RWPE2 (cell line): ENCODE data around the gene STX12.
"Not testable (repeated sequence)": the region's sequence is repeated elsewhere in the genome, so short reads cannot be mapped to it uniquely, and the experiment has no call there.

Experiments used
- ATAC-seq: fragments of 200-7000 bp; cut with Tn5 transposase; 3 replicates; pipeline ENCODE4 v1.9.1; 2021; ENCODE audit warnings: low read depth
- DNase-seq: peaks from one replicate; pipeline ENCODE4 v3.0.0-alpha.2; 2020; ENCODE audit warnings: low spot score
- H3K27ac ChIP-seq: fragments of 450-650 bp; 2 replicates; pipeline ENCODE4 v1.5.1; 2017; ENCODE audit warnings: mild to moderate bottlenecking; ENCODE audit not compliant: poor library complexity, severe bottlenecking
- H3K27me3 ChIP-seq: fragments of 250-450 bp; sonication (Bioruptor Pico); 2 replicates; pipeline ENCODE4 v1.5.1; 2021; ENCODE audit warnings: mild to moderate bottlenecking, moderate library complexity; ENCODE audit not compliant: insufficient read depth, poor library complexity, severe bottlenecking
- H3K36me3 ChIP-seq: fragments of 250-450 bp; sonication (Bioruptor Pico); 2 replicates; pipeline ENCODE4 v1.5.1; 2020; ENCODE audit warnings: low read depth, mild to moderate bottlenecking, moderate library complexity
- H3K4me1 ChIP-seq: fragments of 250-450 bp; sonication (Bioruptor Pico); 2 replicates; pipeline ENCODE4 v1.5.1; 2021; ENCODE audit warnings: mild to moderate bottlenecking, moderate library complexity; ENCODE audit not compliant: insufficient read depth, poor library complexity, severe bottlenecking
- H3K4me3 ChIP-seq: fragments of 250-450 bp; sonication (Bioruptor Pico); 2 replicates; pipeline ENCODE4 v1.5.1; 2021; ENCODE audit warnings: mild to moderate bottlenecking, moderate library complexity; ENCODE audit not compliant: severe bottlenecking
- H3K9me3 ChIP-seq: fragments of 250-450 bp; sonication (Bioruptor Pico); 2 replicates; pipeline ENCODE4 v1.5.1; 2021; ENCODE audit warnings: mild to moderate bottlenecking, moderate library complexity; ENCODE audit not compliant: severe bottlenecking
- TF ChIP-seq, protein P1 (sequence below): fragments of 450-650 bp; IDR thresholded peaks from one replicate; pipeline ENCODE4 v1.5.1; 2017; ENCODE audit warnings: mild to moderate bottlenecking, moderate library complexity; ENCODE audit not compliant: poor library complexity, severe bottlenecking

The STX12 gene

DNA sequence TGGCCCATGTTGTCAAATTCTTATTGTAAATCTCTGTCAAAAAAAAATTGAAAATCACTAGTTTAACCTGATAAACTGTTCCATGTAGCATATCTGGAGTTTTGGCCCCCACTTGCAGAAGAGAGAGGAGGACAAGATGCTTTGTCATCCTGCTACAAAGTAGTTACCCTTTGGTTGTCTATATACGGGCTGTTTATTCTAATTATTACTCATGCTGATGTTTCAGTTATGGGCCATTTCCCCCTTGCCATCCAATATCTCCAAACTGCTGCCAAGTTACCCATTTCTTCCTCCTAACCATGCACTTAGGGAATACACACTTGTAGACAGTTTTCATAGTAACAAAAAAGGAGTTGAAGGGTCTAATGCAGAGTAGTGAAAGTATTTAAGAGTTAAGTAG lies 22.6 kb downstream of the STX12 start:
- no peak for DNase-seq
- Histone ChIP-seq H3K27ac (no peak overlapping the region), H3K4me1 (no peaks in the 10 kb centered on the region), H3K9me3 (no peaks in the 10 kb centered on the region), H3K36me3 (peaks cover 52% of the 10 kb centered on the region), H3K4me3 (no peak overlapping the region), H3K27me3 (no peaks in the 10 kb centered on the region)
- TF ChIP-seq, protein P1, sequence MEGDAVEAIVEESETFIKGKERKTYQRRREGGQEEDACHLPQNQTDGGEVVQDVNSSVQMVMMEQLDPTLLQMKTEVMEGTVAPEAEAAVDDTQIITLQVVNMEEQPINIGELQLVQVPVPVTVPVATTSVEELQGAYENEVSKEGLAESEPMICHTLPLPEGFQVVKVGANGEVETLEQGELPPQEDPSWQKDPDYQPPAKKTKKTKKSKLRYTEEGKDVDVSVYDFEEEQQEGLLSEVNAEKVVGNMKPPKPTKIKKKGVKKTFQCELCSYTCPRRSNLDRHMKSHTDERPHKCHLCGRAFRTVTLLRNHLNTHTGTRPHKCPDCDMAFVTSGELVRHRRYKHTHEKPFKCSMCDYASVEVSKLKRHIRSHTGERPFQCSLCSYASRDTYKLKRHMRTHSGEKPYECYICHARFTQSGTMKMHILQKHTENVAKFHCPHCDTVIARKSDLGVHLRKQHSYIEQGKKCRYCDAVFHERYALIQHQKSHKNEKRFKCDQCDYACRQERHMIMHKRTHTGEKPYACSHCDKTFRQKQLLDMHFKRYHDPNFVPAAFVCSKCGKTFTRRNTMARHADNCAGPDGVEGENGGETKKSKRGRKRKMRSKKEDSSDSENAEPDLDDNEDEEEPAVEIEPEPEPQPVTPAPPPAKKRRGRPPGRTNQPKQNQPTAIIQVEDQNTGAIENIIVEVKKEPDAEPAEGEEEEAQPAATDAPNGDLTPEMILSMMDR = no peak
- no peak for ATAC-seq

DNA sequence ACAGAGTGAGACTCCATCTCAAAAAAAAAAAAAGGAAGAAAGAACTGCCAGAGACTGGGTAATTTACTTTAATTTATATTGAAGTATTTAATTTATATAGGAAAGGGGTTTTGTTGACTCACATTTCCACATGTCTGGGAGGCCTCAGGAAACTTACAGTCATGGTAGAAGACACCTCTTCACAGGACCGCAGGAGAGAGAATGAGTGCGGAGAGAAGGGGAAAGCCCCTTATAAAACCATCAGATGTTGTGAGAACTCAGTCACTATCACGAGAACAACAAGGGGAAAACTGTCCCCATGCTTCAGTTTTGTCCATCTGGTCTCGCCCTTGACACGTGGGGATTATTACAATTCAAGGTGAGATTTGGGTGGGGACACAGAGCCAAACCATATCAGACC lies 31.8 kb downstream of the STX12 start:
- Histone ChIP-seq H3K4me3 (no peak overlapping the region), H3K27me3 (no peaks in the 10 kb centered on the region), H3K36me3 (peaks cover 50% of the 10 kb centered on the region), H3K27ac (no peak overlapping the region), H3K4me1 (no peaks in the 10 kb centered on the region), H3K9me3 (no peaks in the 10 kb centered on the region)
- ATAC-seq = no peak
- DNase-seq = no peak
- TF ChIP-seq, protein P1 = no peak

DNA sequence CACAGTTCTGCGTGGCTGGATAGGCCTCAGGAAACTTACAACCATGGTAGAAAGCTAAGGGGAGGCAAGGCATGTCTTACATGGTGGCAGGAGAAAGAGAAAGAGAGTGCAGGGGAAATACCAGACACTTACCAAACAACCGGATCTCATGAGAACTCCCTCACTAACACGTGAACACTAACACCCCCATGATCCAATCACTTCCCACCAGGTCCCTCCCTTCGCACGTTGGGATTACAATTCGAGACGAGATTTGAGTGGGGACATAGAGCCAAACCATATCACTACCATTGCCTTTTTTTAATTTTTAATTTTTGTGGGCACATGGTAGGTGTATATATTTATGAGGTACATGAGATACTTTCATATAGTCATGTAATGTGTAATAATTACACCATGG lies 33.7 kb downstream of the STX12 start:
- no peak overlapping the region for H3K27ac ChIP-seq
- TF ChIP-seq, protein P1 = no peak
- H3K27me3 ChIP-seq = no peaks in the 10 kb centered on the region
- H3K9me3 ChIP-seq = no peaks in the 10 kb centered on the region
- no peak for DNase-seq
- no peak overlapping the region for H3K4me3 ChIP-seq
- ATAC-seq = no peak
- no peaks in the 10 kb centered on the region for H3K4me1 ChIP-seq
- peaks cover 34% of the 10 kb centered on the region for H3K36me3 ChIP-seq

DNA sequence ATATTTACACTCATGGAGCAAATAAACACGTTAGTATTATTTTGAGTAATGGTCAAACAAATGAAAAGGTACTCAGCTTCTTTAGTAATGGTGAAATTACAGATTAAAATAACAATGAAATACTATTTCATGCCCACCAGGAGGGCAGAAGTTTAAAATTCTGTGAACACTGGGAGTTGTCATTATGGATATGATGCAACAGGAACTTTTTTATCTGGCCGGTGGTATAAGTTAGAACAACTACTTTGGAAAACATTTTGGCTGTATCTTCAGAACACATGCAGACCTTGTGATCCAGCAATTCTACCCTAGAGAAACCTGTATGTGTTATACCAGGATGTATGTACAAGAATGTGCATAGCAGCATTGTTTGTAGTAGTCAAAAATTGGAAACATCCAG lies 34.4 kb downstream of the STX12 start:
- no peaks in the 10 kb centered on the region for H3K9me3 ChIP-seq
- TF ChIP-seq, protein P1 = no peak
- H3K36me3 ChIP-seq = peaks cover 31% of the 10 kb centered on the region
- H3K4me1 ChIP-seq = no peaks in the 10 kb centered on the region
- ATAC-seq (no peak), DNase-seq (no peak)
- no peak overlapping the region for H3K27ac ChIP-seq
- no peaks in the 10 kb centered on the region for H3K27me3 ChIP-seq
- H3K4me3 ChIP-seq = no peak overlapping the region

DNA sequence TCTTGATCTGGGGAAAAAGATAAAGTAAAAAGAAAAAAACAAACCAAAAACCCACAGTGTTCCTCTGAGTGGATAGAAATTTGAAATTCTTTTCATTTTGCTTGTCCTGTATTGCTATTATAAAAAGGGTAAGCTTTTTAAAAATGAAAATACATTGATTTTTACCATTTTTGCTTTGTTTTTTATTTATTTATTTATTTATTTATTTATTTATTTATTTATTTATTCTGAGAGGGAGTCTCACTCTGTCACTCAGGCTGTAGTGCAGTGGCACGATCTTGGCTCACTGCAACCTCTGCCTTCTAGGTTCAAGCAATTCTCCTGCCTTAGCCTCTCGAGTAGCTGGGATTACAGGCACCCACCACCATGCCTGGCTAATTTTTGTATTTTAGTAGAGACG lies 35.1 kb downstream of the STX12 start:
- not testable (repeated sequence) for ATAC-seq

More for the DNA sequence above, 35.1 kb downstream of the STX12 start:
- H3K4me3 ChIP-seq, H3K27me3 ChIP-seq, H3K27ac ChIP-seq, H3K4me1 ChIP-seq, DNase-seq, H3K9me3 ChIP-seq: not testable (repeated sequence)
- H3K36me3 ChIP-seq = peaks cover 28% of the 10 kb centered on the region
